ENCODE data around the gene RPS6KC1.

- TF ChIP-seq POLR2A (IDR thresholded peaks at IDR 0.05) (no peak), CTCF (IDR thresholded peaks at IDR 0.05) (no peak)
These were observed 240.5 kb downstream of the RPS6KC1 start for GRCh38 chr1:213291526-213291925.
